H9 (cell line): ENCODE results near the gene ZFP62. TPM values are rescaled to one million over a fixed set of nuclear protein-coding genes. Genes with fewer than 3 reads are reported as not detected.

Experiments used
- DNase-seq: peaks from one replicate; pipeline ENCODE4 v3.0.0-alpha.2; 2017
- H2AFZ ChIP-seq: one replicate; pipeline ENCODE4 v1.6.1; 2013; ENCODE audit warnings: mild to moderate bottlenecking, low read length, control low read depth, moderate library complexity
- H2AK5ac ChIP-seq: 2 replicates; pipeline ENCODE4 v1.6.1; 2013; ENCODE audit warnings: low read length, control low read depth, mixed read lengths; ENCODE audit not compliant: insufficient read length
- H2BK120ac ChIP-seq: one replicate; pipeline ENCODE4 v1.6.1; 2013; ENCODE audit warnings: low read depth, mild to moderate bottlenecking, low read length, control low read depth, inconsistent platforms; ENCODE audit not compliant: poor library complexity, severe bottlenecking
- H2BK12ac ChIP-seq: 2 replicates; pipeline ENCODE4 v1.6.1; 2013; ENCODE audit warnings: low read length, control low read depth, mixed read lengths, low read depth; ENCODE audit not compliant: insufficient read length
- H2BK15ac ChIP-seq: 2 replicates; pipeline ENCODE4 v1.6.1; 2013; ENCODE audit warnings: low read depth, low read length, control low read depth
- H2BK20ac ChIP-seq: one replicate; pipeline ENCODE4 v1.6.1; 2013; ENCODE audit warnings: low read depth, mild to moderate bottlenecking, low read length, control low read depth, inconsistent platforms; ENCODE audit not compliant: poor library complexity, severe bottlenecking
- H2BK5ac ChIP-seq: 2 replicates; pipeline ENCODE4 v1.6.1; 2013; ENCODE audit warnings: low read length, control low read depth, mixed read lengths; ENCODE audit not compliant: insufficient read length
- H3K14ac ChIP-seq: 2 replicates; pipeline ENCODE4 v1.6.1; 2013; ENCODE audit warnings: low read length, control low read depth; ENCODE audit not compliant: insufficient read depth
- H3K18ac ChIP-seq: 2 replicates; pipeline ENCODE4 v1.6.1; 2013; ENCODE audit warnings: low read depth, mild to moderate bottlenecking, mixed read lengths, low read length, control low read depth; ENCODE audit not compliant: insufficient read length
- H3K23ac ChIP-seq: 2 replicates; pipeline ENCODE4 v1.6.1; 2013; ENCODE audit warnings: low read length, control low read depth, mixed read lengths, low read depth; ENCODE audit not compliant: insufficient read length
- H3K23me2 ChIP-seq: 2 replicates; pipeline ENCODE4 v1.6.1; 2013; ENCODE audit warnings: low read depth, mild to moderate bottlenecking, mixed read lengths, low read length, control low read depth; ENCODE audit not compliant: insufficient read length, poor library complexity, severe bottlenecking
- H3K27ac ChIP-seq: 2 replicates; pipeline ENCODE4 v1.5.1; 2013; ENCODE audit warnings: low read length, control low read depth, mixed read lengths, low read depth; ENCODE audit not compliant: insufficient read length
- H3K27me3 ChIP-seq: 2 replicates; pipeline ENCODE4 v1.6.1; 2013; ENCODE audit warnings: low read length, control low read depth, inconsistent platforms; ENCODE audit not compliant: insufficient read depth
- H3K4ac ChIP-seq: 2 replicates; pipeline ENCODE4 v1.6.1; 2013; ENCODE audit warnings: low read depth, mild to moderate bottlenecking, control low read depth, inconsistent platforms, low read length, moderate library complexity
- H3K4me1 ChIP-seq: 2 replicates; pipeline ENCODE4 v1.6.1; 2013; ENCODE audit warnings: low read length, control low read depth, inconsistent platforms; ENCODE audit not compliant: insufficient read depth
- H3K4me2 ChIP-seq: 2 replicates; pipeline ENCODE4 v1.6.1; 2013; ENCODE audit warnings: low read length, control low read depth, mixed read lengths; ENCODE audit not compliant: insufficient read length, insufficient read depth
- H3K56ac ChIP-seq: 2 replicates; pipeline ENCODE4 v1.6.1; 2013; ENCODE audit warnings: low read depth, mild to moderate bottlenecking, mixed read lengths, low read length, control low read depth; ENCODE audit not compliant: insufficient read length
- H3K79me1 ChIP-seq: 2 replicates; pipeline ENCODE4 v1.6.1; 2013; ENCODE audit warnings: low read depth, mild to moderate bottlenecking, moderate library complexity, low read length, control low read depth, inconsistent platforms; ENCODE audit not compliant: insufficient read depth, poor library complexity, severe bottlenecking
- H3K79me2 ChIP-seq: 2 replicates; pipeline ENCODE4 v1.6.1; 2013; ENCODE audit warnings: low read length, control low read depth, inconsistent platforms; ENCODE audit not compliant: insufficient read depth
- H3K9ac ChIP-seq: 2 replicates; pipeline ENCODE4 v1.6.1; 2013; ENCODE audit warnings: low read length, control low read depth, mixed read lengths; ENCODE audit not compliant: insufficient read length; ENCODE audit errors: extremely low read depth
- H3K9me3 ChIP-seq: one replicate; pipeline ENCODE4 v1.6.1; 2013; ENCODE audit warnings: low read depth, low read length, inconsistent platforms; ENCODE audit not compliant: control insufficient read depth
- H3T11ph ChIP-seq: one replicate; pipeline ENCODE4 v1.6.1; 2013; ENCODE audit warnings: mild to moderate bottlenecking, low read length, control low read depth, inconsistent platforms
- H4K20me1 ChIP-seq: one replicate; pipeline ENCODE4 v1.6.1; 2013; ENCODE audit not compliant: control insufficient read depth, insufficient read length, insufficient read depth
- H4K5ac ChIP-seq: 2 replicates; pipeline ENCODE4 v1.6.1; 2013; ENCODE audit warnings: low read depth, mild to moderate bottlenecking, mixed read lengths, low read length, control low read depth; ENCODE audit not compliant: insufficient read length
- H4K8ac ChIP-seq: replicated peaks from 2 replicates; pipeline ENCODE4 v1.6.1; 2013; ENCODE audit warnings: low read length, control low read depth, mixed read lengths, low read depth; ENCODE audit not compliant: insufficient read length
- H4K91ac ChIP-seq: 2 replicates; pipeline ENCODE4 v1.6.1; 2013; ENCODE audit warnings: low read depth, mild to moderate bottlenecking, moderate library complexity, mixed read lengths, low read length, control low read depth; ENCODE audit not compliant: insufficient read length
- H3K27ac Mint-ChIP-seq, 3 experiments: 2 replicates in 2 of 3; 3 replicates in 1 of 3; pipeline ENCODE4 v1.8.0; 2020 to 2021; ENCODE audit warnings: mixed read lengths in 3 of 3, mild to moderate bottlenecking in 1 of 3, moderate library complexity in 1 of 3
- H3K27me3 Mint-ChIP-seq: 2 replicates; pipeline ENCODE4 v1.8.0; 2021; ENCODE audit warnings: low read depth, mild to moderate bottlenecking, moderate library complexity, mixed read lengths
- H3K36me3 Mint-ChIP-seq, 3 experiments: 2 replicates in 2 of 3; 3 replicates in 1 of 3; pipeline ENCODE4 v1.8.0; 2020 to 2021; ENCODE audit warnings: low read depth in 3 of 3, mixed read lengths in 3 of 3; ENCODE audit not compliant: insufficient read depth in 1 of 3
- H3K4me1 Mint-ChIP-seq, 2 experiments: 2 replicates each; pipeline ENCODE4 v1.8.0; 2020; ENCODE audit warnings: mixed read lengths in 2 of 2
- H3K4me3 Mint-ChIP-seq, 2 experiments: 2 replicates in 1 of 2; 3 replicates in 1 of 2; pipeline ENCODE4 v1.8.0; 2020 to 2021; ENCODE audit warnings: mild to moderate bottlenecking in 2 of 2, mixed read lengths in 2 of 2, moderate library complexity in 1 of 2
- H3K9me3 Mint-ChIP-seq, 2 experiments: 2 replicates in 1 of 2; 3 replicates in 1 of 2; pipeline ENCODE4 v1.8.0; 2020; ENCODE audit warnings: mild to moderate bottlenecking in 2 of 2, mixed read lengths in 2 of 2, moderate library complexity in 1 of 2
- CTCF ChIP-seq: fragments of 200-600 bp; sonication (generic); conservative IDR thresholded peaks from 3 replicates; pipeline ENCODE4 v1.8.0; 2021; ENCODE audit warnings: antibody characterized with exemption, mild to moderate bottlenecking
- WGBS: extraction: QIAGEN DNeasy Blood & Tissue Kit; methylation state at CpG from one replicate; pipeline ENCODE4 v1.1.7; 2013; ENCODE audit warnings: missing lambda C conversion rate, low lambda C conversion rate, mixed read lengths; ENCODE audit not compliant: insufficient read length; ENCODE audit errors: extremely low coverage; 5-methylcytosine and 5-hydroxymethylcytosine counted together
- total RNA-seq: library from RNA; stranded (reverse); gene quantifications from 2 replicates; pipeline ENCODE4 v1.2.1, GENCODE V29; 2021

The ZFP62 gene
- total RNA-seq, 1 experiment from 2014 or later: 16.2 TPM

GRCh38 chr5:180908998-180909731 lies 48.1 kb upstream of the ZFP62 start:
- H3K4me3 Mint-ChIP-seq: peak overlapping the region in 1 of 2 experiments; percentile 3; a peak in 1 of 5 replicates
- Histone ChIP-seq H3K23me2 (no peaks in the 10 kb centered on the region), H2BK15ac (no peak overlapping the region), H2BK12ac (no peak overlapping the region), H3K56ac (no peak overlapping the region), H2BK120ac (no peak overlapping the region), H3K9ac (no peak overlapping the region), H3T11ph (no peak overlapping the region), H4K91ac (no peak overlapping the region), H3K79me2 (no peaks in the 10 kb centered on the region), H3K27me3 (no peaks in the 10 kb centered on the region), H2BK20ac (no peak overlapping the region), H3K27ac (no peak overlapping the region), H3K18ac (no peak overlapping the region), H4K5ac (no peak overlapping the region), H2AFZ (no peak overlapping the region), H2BK5ac (no peak overlapping the region), H3K4ac (no peak overlapping the region), H4K20me1 (no peaks in the 10 kb centered on the region), H3K9me3 (no peaks in the 10 kb centered on the region), H3K79me1 (no peaks in the 10 kb centered on the region), H2AK5ac (no peak overlapping the region), H3K4me1 (peaks cover 4% of the 10 kb centered on the region; the same call in 1 of the 2 replicates), H3K23ac (no peak overlapping the region), H3K14ac (no peak overlapping the region), H3K4me2 (no peak overlapping the region), H4K8ac (no peak overlapping the region)
- H3K27me3 Mint-ChIP-seq: peaks cover 5% of the 10 kb centered on the region
- no peak for TF ChIP-seq CTCF
- DNase-seq: no peak
- peaks cover 5 to 8% of the 10 kb centered on the region in 2 experiments for H3K9me3 Mint-ChIP-seq
- peaks cover 29 to 39% of the 10 kb centered on the region in 2 experiments for H3K4me1 Mint-ChIP-seq
- WGBS: no CpG with 5 or more reads among the region's 9 CpGs
- peaks cover 4 to 10% (median 4%) of the 10 kb centered on the region in 3 experiments; a peak in 3 of 7 replicates for H3K36me3 Mint-ChIP-seq
- H3K27ac Mint-ChIP-seq: peak overlapping the region in 1 of 3 experiments; percentile 29; a peak in 1 of 7 replicates
